GM21529 (cell line): Measurements from ENCODE around the gene MBD3L2B.
"Not testable (repeated sequence)": the region's sequence is repeated elsewhere in the genome, so short reads cannot be mapped to it uniquely, and the experiment has no call there.

Source experiments
- ATAC-seq: cut with Tn5 transposase; IDR thresholded peaks from one replicate; pipeline ENCODE4 v1.9.1; 2021; ENCODE audit not compliant: unreplicated experiment

Gene MBD3L2B

DNA sequence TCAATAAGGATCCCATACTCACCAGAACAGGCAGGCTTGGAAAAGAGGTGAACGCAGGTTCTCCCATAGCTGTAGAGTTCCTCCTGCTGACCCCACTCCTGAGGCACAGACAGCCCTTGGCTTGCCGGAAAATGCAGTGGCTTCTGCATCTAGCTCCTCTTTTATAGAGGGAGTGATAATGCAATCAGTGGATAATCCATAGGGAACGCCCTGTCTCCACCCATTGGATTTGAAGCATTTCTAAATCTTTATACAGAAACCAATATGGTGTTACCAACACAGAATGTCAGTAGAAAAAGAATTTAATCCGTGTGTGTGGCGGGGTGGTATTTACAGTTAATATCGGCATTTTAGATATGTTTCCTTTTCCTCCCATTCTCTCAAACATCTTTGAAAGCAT is at the start of gene MBD3L2B:
Gene MBD3L2B, minus strand, starts transcription at position 101 of the 400 bp plus-strand sequence. Its CDS starts 34 bp downstream, at position 67.
- not testable (repeated sequence) for ATAC-seq

DNA sequence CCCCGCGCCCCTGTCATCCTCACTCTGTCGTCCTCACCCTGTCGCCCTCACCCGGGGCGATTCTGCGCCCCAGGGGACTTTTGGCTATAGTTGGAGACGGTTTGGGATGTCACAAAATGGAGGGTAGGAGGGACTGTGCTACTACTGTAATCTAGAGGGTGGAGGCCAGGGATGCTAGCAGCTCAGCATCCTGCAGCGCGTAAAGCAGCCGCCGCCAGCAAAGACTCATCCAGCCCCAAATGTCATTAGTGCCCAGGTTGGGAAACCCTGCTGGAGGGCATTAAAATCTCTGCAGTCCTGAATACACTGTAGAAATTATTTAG is 48.6 kb upstream of the MBD3L2B start:
- ATAC-seq = no peak

DNA sequence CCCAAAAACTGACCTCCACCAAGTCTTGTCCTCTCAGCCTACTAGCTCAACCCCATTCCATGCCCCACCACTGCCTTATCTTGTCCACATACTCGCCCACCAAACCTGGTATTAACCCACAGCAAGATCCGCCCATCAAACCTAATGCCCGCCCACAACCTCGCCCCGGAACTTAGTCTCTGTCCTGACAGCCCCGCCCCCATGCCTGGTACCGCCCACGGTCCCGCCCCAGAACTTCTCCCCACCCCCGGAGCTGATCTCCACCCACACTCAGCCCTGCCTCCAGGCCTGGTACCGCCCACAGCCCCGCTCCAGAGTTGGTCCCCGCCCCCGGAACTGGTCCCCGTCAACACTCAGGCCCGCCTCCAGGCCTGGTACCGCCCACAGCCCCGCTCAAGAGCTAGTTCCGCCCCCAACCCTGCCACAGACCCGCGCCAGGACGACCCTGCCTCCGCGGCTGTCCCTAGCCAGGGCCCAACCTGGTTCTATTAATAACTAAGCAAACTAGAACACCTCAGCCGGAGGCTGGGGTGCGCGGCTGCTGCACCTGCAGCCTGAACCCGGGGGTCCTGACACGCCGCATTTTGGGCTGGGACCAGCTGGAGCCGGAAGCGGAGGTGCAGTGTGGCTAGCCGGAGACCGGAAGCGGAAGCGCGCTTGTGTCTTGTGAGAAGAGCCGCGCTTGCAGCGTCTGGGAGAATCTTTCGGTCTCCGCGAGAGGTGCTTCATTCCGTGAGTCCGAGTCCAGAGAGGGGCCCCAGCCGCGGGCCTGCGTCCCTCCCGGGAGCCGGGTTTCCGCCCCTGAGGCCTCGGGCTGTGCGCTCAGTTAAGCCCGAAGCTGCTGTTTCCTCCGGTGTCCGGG is 48.0 kb upstream of the MBD3L2B start, which contains the start of gene ZNF557:
Gene ZNF557, plus strand, starts transcription at position 662 of the 862 bp plus-strand sequence. CDS start 5,372 bp downstream, outside the sequence.
- peak; percentile 94 for ATAC-seq

DNA sequence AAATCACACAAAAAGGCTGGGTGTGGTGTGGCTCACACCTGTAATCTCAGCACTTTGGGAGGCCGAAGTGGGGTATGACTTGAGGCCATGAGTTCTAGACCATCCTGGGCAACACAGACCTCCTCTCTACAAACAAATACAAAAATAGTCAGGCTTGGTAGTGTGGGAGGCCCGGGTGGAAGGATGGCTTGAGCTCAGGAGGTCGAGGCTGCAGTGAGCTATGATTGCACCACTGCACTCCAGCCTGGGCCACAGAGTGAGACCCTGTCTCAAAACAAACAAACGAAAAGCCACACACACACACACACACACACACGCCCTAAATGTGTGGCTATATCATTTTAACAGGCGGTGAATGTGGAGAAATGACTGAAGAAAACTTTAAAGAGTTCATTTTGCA is 47.4 kb upstream of the MBD3L2B start:
- no peak for ATAC-seq

GRCh38 chr19:7067716-7068115 is 46.5 kb upstream of the MBD3L2B start:
- no peak for ATAC-seq

- not testable (repeated sequence) for ATAC-seq
Observed at GRCh38 chr19:7067122-7067521, 45.9 kb upstream of the MBD3L2B start.

DNA sequence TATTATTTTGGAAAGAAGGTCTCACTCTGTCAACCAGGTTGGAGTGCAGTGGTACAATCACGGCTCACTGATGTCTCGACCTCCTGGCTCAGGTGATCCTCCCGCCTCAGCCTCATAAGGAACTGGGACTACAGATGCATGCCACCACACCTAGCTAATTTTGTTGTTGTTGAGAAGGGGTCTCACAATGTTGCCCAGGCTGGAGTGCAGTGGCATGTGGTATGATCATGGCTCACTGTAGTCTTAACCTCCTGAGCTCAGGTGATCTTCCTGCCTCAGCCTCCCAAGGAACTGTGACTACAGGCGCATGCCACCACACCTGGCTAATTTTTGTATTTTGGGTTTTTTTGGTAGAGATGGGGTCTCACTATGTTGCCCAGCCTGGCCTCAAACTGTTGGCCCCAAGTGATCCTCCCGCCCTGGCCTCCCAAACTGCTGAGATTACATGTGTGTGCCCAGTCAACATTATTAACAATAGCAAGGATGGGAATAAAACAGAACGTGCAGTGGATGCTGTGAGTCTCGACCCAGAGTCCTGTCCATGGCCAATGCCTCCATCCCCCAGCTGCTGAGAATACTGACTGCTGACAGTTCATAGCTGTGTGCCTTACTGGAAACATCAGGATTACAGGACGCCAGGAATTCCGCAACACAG is 42.7 kb upstream of the MBD3L2B start:
- no peak for ATAC-seq

DNA sequence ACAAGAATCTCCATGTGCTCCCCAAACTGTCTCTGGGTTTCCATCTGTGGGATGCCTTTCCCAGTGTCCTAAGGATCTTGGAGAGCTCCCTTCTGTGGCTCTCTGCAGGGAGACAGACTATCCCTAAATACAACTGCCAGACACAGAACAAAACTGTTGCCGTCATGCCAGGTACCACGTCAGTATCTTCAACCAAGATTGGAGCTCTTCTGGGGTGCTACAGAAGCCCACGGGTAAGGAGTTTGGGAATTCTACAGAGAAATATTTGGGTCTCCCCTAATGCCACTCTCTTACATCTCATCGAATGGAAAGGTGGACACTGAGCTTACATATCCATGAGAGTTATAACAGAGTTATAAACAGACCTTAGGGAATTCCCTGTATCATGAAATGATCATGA is 42.1 kb upstream of the MBD3L2B start:
- no peak for ATAC-seq

DNA sequence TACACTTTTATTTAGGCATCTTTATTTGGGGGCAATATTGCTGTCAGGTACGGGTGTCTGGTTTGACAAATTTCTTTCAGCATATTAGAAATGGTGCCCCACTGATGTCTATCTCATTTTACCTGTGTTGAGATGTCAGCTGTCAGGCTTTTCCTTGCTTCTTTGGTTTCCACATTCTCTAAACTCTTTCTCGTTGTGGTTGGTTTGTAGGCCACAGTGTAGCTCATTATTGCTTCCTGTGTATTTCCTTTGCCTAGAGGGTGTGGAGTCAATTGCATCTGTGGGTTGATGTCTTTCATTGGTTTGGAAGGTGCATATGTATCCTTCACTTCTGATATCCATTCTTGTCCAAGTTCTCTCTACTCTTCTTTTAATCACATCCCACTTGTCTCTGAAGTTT is 38.7 kb upstream of the MBD3L2B start:
- ATAC-seq = not testable (repeated sequence)

DNA sequence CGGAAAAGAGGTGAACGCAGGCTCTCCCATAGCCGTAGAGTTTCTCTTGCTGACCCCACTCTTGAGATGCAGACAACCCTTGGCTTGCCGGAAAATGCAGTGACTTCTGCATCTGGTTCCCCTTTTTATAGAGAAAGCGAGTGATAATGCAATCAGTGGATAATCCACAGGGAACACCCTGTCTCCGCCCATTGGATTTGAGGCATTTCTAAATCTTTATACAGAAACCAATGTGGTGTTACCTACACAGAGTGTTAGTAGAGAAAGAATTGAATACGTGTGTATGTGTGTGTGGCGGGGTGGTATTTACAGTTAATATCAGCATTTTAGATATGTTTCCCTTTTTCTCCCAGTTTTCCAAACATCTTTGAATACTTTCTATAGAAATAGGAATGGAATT is 37.3 kb upstream of the MBD3L2B start, which contains the start of gene MBD3L3:
Gene MBD3L3, minus strand, starts transcription at position 101 of the 400 bp plus-strand sequence. Its CDS starts 71 bp downstream, at position 30.
- ATAC-seq = not testable (repeated sequence)

DNA sequence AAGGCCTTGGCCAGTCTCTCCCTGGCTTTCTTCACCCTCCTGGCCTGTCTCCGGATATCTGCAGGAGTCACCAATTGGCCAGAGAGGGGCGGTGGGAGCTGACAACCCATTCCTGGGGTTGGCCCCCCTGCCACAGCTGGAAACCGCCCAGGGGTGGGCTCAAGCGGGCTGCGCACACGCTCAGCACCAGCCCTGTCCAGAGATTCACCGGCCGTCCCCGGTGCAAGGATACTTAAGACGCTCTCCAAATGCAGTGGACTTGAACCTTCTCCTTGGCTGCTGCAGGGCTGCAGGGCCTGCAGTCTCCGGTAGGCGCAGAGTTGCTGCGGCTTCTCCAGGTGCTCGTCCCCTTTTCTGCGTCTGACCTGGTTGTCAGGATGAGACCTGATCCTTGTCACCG is 35.1 kb upstream of the MBD3L2B start:
- not testable (repeated sequence) for ATAC-seq

DNA sequence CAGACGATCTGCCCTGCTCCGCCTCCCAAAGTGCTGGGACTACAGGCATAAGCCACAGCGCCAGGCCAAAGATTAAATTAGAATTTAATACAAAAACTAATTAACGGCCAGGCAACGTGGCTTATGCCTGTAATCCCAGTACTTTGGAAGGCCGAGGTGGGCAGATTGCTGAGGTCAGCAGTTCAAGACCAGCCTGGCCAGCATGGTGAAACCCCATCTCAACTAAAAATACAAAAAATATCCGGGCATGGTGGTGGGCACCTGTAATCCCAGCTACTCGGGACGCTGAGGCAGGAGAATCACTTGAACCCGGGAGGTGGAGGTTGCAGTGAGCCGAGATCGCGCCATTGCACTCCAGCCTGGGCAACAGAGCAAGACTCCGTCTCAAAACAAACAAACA is 34.4 kb upstream of the MBD3L2B start:
- ATAC-seq = not testable (repeated sequence)

- ATAC-seq = not testable (repeated sequence)
Observed at GRCh38 chr19:7054635-7055368, 33.6 kb upstream of the MBD3L2B start.

- ATAC-seq = not testable (repeated sequence)
Observed at GRCh38 chr19:7052896-7053295, 31.7 kb upstream of the MBD3L2B start.

GRCh38 chr19:7051421-7051820 is 30.2 kb upstream of the MBD3L2B start:
- not testable (repeated sequence) for ATAC-seq

- ATAC-seq = not testable (repeated sequence)
Observed at GRCh38 chr19:7049021-7049420, 27.8 kb upstream of the MBD3L2B start, which contains the start of gene MBD3L2. Gene MBD3L2 (plus strand): TSS chr19:7049321. CDS start chr19:7049374, 53 bp downstream.

GRCh38 chr19:7041563-7041962 is 20.3 kb upstream of the MBD3L2B start:
- not testable (repeated sequence) for ATAC-seq

- ATAC-seq = not testable (repeated sequence)
Observed at GRCh38 chr19:7040079-7040478, 18.8 kb upstream of the MBD3L2B start, which contains the start of gene MBD3L4. Gene MBD3L4 (minus strand): TSS chr19:7040179. CDS start chr19:7040144, 35 bp downstream.

GRCh38 chr19:7030278-7030677 is 9.0 kb upstream of the MBD3L2B start, which contains the start of gene MBD3L5:
Gene MBD3L5 (plus strand): TSS chr19:7030578. CDS start chr19:7030612, 34 bp downstream.
- ATAC-seq = not testable (repeated sequence)

DNA sequence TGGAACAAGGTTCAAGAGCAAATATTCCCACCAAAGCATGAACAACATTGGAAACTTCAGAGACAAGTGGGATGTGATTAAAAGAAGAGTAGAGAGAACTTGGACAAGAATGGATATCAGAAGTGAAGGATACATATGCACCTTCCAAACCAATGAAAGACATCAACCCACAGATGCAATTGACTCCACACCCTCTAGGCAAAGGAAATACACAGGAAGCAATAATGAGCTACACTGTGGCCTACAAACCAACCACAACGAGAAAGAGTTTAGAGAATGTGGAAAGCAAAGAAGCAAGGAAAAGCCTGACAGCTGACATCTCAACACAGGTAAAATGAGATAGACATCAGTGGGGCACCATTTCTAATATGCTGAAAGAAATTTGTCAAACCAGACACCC is 7.6 kb upstream of the MBD3L2B start:
- ATAC-seq = not testable (repeated sequence)

DNA sequence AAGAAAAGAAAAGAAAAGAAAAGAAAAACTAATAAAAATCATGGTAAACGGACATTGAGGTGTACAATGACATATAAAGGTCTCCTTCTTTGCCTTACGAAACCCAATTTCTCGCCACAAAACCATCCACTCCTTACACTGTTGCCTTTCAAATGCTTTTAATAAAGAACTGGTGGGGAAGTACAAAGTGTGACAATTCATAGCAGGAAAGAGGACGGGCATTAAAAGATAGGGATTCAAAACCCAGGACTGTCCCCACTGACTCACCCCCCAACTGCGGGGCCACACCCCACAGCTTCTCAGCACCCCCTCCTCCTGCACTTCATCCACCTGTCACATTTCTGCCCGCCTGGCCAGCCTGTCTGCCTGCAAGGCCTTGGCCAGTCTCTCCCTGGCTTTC is 2.4 kb downstream of the MBD3L2B start:
- no peak for ATAC-seq
